A172 (cell line): ENCODE measurements around the gene POLE. TPM values are rescaled to one million over a fixed set of nuclear protein-coding genes. Genes with fewer than 3 reads are reported as not detected.

Source experiments
- DNase-seq: peaks from one replicate; pipeline ENCODE4 v3.0.0-alpha.2; 2015; ENCODE audit warnings: low spot score
- total RNA-seq: library from RNA; depleted of rRNA; stranded (reverse); fragments of >200 nt; shearing (Covaris generic); gene quantifications from 2 replicates; pipeline ENCODE4 v1.2.3, GENCODE V29; 2014; rRNA removed

Gene POLE
- total RNA-seq, 1 experiment from 2014 or later, result 25.6 TPM

DNA sequence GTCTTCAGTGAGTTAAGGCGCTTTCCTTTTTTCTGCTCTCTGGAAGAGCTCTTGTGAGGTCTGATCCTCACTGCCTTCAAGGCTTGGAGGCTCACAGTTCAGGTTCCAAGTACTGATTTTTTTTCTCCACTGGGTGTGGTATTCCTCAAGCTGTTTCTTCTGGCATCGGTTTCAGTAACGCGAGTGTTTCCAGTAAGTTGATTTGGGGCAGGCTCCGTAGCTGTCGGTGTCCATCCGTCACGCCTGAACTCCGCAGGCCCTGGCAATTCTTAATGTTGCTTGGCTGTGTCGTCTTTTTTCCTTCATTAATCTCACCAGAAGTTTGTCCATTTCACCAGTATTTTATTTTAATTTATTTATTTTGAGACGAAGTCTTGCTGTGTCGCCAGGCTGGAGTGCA is 107.4 kb downstream of the POLE start:
- DNase-seq, result no peak

DNA sequence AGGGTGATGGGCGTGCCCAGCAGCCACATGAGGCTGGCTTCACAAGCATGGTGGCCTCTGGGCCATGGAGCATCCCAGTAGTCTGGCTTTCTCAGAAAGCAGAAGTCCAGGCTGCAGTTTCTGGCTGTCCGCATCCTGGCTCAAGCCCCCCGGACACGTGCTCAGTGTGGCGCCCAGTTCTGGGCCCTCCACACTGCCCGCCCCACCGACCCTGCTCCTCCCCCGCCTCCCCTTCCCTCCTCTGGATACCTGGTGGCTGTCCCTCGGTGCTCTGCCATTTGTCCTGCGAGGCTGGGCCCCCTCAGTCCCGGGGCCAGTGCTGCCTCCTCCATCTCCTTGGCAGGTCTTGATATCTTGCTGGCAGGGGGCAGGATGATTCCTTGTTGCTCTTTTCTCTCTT is 108.3 kb downstream of the POLE start:
- DNase-seq, result no peak

DNA sequence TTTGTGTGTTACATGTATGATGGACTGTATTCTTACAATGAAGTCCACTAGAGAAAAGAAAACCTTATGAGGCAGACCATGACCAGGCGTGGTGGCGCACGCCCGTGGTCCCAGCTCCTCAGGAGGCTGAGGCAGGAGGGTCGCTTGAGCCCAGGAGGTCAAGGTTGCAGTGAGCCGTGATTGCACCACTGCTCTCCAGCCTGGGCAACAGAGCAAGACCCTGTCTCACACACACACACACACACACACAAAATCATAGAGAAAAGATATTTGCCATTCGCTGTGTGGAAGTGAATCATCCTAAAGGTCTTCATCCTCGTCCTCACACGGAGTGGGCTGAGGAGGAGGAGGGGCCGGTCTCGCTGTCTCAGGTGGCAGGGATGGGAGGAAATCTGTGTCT is 109.0 kb downstream of the POLE start:
- no peak for DNase-seq

DNA sequence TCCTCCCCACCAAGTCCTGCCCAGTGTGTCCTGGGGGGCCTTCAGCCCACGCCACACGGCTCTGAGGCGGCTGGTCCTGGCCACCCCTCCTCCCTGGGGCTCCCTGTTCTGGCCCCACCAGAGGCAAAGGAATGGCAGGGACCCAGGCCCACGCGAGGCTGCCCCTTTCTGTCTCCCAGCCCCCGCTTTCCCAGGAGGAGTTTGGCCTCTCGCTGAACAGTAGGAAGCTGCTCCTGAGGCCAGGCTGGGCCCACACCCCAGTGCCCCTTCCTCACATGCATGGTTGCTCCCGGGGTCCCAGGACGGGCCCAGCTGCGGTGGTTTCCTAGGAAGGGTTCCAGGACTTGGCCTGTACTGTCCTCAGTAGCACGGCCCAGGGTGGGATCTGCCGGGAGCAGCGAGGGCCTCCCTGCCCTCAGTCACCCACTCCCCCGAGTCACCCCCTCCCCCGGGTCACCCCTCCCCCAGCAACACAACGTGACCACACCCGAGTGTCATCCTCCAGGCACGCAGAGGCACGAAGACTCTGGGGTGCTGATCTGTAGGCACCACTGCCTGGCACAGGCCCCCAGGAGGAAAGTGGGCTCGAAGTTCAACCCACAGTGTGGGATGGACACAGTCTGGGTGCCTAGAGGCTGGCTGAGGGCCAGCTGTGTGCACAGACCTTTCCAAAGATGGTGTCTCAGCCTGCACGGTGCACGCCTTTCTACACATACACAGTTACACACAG is 109.8 kb downstream of the POLE start:
- no peak for DNase-seq

DNA sequence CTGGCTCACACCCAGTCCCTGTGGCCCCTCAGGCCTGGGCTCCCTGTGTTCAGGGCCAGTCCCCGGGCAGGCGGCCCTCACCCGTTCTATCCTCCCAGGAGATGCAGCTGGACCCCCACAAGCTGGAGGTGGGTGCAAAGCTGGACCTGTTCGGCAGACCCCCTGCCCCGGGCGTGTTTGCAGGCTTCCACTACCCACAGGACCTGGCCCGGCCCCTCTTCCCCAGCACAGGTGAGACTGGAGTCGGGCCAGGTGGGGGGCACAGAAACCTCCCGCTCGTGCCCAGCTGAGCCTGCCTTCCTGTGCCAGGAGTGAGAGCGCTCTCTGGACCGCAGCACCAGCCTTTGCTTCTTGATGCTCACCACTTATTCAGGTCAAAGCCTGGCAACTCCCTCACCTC is 110.4 kb downstream of the POLE start:
- DNase-seq, result no peak

DNA sequence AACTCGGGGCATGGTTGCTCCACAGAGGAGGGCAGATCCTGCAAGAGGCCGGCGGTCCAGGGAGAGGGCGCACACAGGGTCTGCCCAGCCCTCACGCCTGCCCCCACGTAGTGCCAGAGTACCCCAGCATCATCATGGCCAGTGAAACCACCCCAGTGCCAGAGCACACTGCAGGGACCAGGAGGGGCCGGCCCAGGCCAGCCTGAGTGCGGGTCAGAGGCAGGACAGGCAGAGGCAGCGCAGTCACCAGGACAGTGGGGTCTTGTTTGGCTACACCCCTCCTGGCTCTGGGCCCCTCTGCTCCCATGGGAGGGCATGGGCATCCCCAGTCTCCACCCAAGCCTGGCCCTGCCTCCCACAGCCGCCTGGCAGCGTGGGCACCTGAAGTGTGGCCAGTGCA is 111.5 kb downstream of the POLE start:
- no peak for DNase-seq

DNA sequence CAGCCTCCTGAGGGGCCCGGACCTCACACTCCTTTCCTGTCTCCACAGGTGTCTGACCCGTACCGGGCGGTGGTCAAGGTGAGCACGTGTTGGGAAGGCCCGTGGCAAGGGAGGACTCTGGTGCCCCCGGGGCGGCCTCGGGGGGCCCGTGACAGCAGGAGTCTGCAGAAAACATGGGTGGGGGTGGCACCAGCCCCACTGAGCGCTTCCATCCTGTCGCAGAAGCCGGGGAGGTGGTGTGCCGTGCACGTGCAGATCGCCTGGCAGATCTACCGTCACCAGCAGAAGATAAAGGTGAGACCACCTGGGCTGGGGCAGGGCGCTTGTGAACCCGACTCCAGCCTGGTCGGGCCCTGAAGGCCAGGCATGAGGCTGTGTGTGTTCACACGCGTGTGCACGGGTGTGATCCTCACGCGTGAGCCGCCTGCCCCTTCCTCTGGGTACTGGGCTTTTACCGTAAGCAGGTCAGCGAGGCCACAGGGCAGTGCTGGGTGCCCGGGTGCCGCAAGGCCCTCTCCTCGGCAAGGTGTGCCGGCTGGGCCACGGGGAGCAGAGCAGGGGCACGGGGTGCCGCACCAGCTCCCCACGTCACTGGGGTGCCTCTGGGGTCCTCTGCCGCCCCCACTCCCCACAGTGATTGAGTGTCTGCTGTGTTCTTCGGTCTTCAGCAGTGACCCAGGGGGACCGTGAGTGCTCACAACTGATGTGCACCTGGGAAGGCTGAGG is 112.7 kb downstream of the POLE start:
- DNase-seq, result no peak

Other genes with a start within 250 kb of the POLE start
- gene FBRSL1, start 197.2 kb downstream of the POLE start, total RNA-seq, result 12.6 and 22.5 TPM in 2 replicates
- gene LRCOL1, start 76.8 kb downstream of the POLE start, total RNA-seq, result 1.1 and 1.4 TPM in 2 replicates
- not detected in 2 replicates for gene P2RX2, start 68.6 kb downstream of the POLE start, total RNA-seq
- gene PXMP2, start 245 bp upstream of the POLE start, total RNA-seq, result 36.3 and 43.1 TPM in 2 replicates
- gene PGAM5, start 23.5 kb upstream of the POLE start, total RNA-seq, result 59.8 and 73.4 TPM in 2 replicates
- 98.6 and 101 TPM in 2 replicates for gene ANKLE2, start 74.5 kb upstream of the POLE start, total RNA-seq
- 42.6 and 48.9 TPM in 2 replicates for gene GOLGA3, start 141.5 kb upstream of the POLE start, total RNA-seq
- 11.3 and 13.5 TPM in 2 replicates for gene CHFR, start 200.3 kb upstream of the POLE start, total RNA-seq